ENCODE data around the gene WDR88. TPM values are rescaled to one million over a fixed set of nuclear protein-coding genes. Genes with fewer than 3 reads are reported as not detected.

The WDR88 gene
- total and polyA plus RNA-seq, 12 donors, result 0.13 to 0.37 TPM; not detected in 10

GRCh38 chr19:33205110-33205509, 73.2 kb downstream of the WDR88 start:
- no peaks in the 10 kb centered on the region for H3K27me3 ChIP-seq

DNA sequence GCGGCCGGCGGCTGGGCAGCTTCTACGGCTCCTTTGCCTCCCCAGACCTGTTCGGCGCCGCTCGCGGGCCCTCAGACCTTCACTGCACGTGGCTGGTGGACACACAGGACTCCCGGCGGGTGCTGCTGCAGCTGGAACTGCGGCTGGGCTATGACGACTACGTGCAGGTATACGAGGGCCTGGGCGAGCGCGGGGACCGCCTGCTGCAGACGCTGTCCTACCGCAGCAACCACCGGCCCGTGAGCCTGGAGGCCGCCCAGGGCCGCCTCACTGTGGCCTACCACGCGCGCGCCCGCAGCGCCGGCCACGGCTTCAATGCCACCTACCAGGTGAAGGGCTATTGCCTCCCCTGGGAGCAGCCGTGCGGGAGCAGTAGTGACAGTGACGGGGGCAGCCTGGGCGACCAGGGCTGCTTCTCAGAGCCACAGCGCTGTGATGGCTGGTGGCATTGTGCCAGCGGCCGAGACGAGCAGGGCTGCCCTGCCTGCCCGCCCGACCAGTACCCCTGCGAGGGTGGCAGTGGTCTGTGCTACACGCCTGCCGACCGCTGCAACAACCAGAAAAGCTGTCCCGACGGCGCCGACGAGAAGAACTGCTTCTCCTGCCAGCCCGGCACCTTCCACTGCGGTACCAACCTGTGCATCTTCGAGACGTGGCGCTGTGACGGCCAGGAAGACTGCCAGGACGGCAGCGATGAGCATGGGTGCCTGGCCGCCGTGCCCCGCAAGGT, 73.8 kb downstream of the WDR88 start:
- WGBS, 2 donors, result 95 to 96% methylated on average over 64 of the region's 64 CpGs
- Histone ChIP-seq H3K27ac (no peak overlapping the region), H3K36me3 (peaks cover 0 to 43% (median 6%) of the 10 kb centered on the region in 9 donors), H3K9me3 (no peaks in the 10 kb centered on the region), H3K4me3 (no peak overlapping the region), H3K27me3 (no peaks in the 10 kb centered on the region), H3K4me1 (peaks cover 0 to 7% (median 0%) of the 10 kb centered on the region in 9 donors)
- no peak for DNase-seq
- intact Hi-C loops (cut with DNase I), result loop anchor here in 1 of 10 donors (2.0 kb wide), 1 partner anchor 67 kb away; no protein-coding TSS in a partner anchor
- ATAC-seq, result no peak
- TF ChIP-seq CTCF (IDR thresholded peaks at IDR 0.05), result no peak

More at GRCh38 chr19:33205110-33205509, 73.2 kb downstream of the WDR88 start:
- Histone ChIP-seq H3K4me1 (peaks cover 0 to 7% (median 0%) of the 10 kb centered on the region in 9 donors), H3K27ac (no peak overlapping the region), H3K36me3 (peaks cover 0 to 43% (median 6%) of the 10 kb centered on the region in 9 donors), H3K4me3 (no peak overlapping the region), H3K9me3 (no peaks in the 10 kb centered on the region)
- intact Hi-C loops (cut with DNase I), result no loop called here
- TF ChIP-seq CTCF (IDR thresholded peaks at IDR 0.05), result no peak
- ATAC-seq (no peak), DNase-seq (no peak)
- WGBS, 2 donors, result 92 to 93% methylated on average over 27 of the region's 27 CpGs

GRCh38 chr19:33206261-33207039, 74.5 kb downstream of the WDR88 start:
- ATAC-seq (no peak), DNase-seq (no peak)
- Histone ChIP-seq H3K27me3 (no peaks in the 10 kb centered on the region), H3K4me1 (peaks cover 0 to 7% (median 0%) of the 10 kb centered on the region in 9 donors), H3K9me3 (no peaks in the 10 kb centered on the region), H3K27ac (no peak overlapping the region), H3K36me3 (peaks cover 0 to 43% (median 6%) of the 10 kb centered on the region in 9 donors), H3K4me3 (no peak overlapping the region)
- no peak for TF ChIP-seq CTCF (IDR thresholded peaks at IDR 0.05)
- 92 to 97% methylated on average over 37 to 38 of the region's 38 CpGs for WGBS, 2 donors
- intact Hi-C loops (cut with DNase I), result loop anchor here in 1 of 10 donors (2.0 kb wide), 1 partner anchor 66 kb away; no protein-coding TSS in a partner anchor

GRCh38 chr19:33207040-33207620, 75.2 kb downstream of the WDR88 start:
- TF ChIP-seq CTCF (IDR thresholded peaks at IDR 0.05), result no peak
- Histone ChIP-seq H3K4me3 (no peak overlapping the region), H3K36me3 (peaks cover 0 to 43% (median 6%) of the 10 kb centered on the region in 9 donors), H3K27ac (no peak overlapping the region), H3K27me3 (no peaks in the 10 kb centered on the region), H3K4me1 (peaks cover 0 to 7% (median 0%) of the 10 kb centered on the region in 9 donors), H3K9me3 (no peaks in the 10 kb centered on the region)
- 90 to 91% methylated on average over 38 of the region's 38 CpGs for WGBS, 2 donors
- DNase-seq (no peak), ATAC-seq (no peak)
- intact Hi-C loops (cut with DNase I), result loop anchor here in 1 of 10 donors (2.0 kb wide), 1 partner anchor 66 kb away; no protein-coding TSS in a partner anchor

Data from heart right ventricle (tissue), 16 donors.